Transverse colon (tissue), 4 donors: ENCODE data around the gene IL31.

Experiments used
- POLR2A ChIP-seq: fragments of 450-650 bp; IDR thresholded peaks from one replicate; pipeline ENCODE4 v1.6.1; 2016; ENCODE audit warnings: antibody characterized with exemption, mild to moderate bottlenecking, moderate library complexity
- POLR2AphosphoS5 ChIP-seq, 3 donors: sonication (generic); formaldehyde crosslinking; IDR thresholded peaks; one replicate each; pipeline ENCODE4 v1.6.1; 2016; ENCODE audit warnings: antibody characterized with exemption in 3 of 3
- TF ChIP-seq, protein P1 (sequence below), 5 experiments: fragments of 200-600 bp in 3 of 5; fragments of 450-650 bp in 2 of 5; sonication (generic) in 3 of 5; IDR thresholded peaks; 1 replicate in 2 of 5; 2 replicates in 3 of 5; pipeline ENCODE4 v1.5.1; 2016 to 2017; ENCODE audit warnings: antibody characterized with exemption in 5 of 5, inconsistent platforms in 3 of 5, mild to moderate bottlenecking in 2 of 5, moderate library complexity in 1 of 5

DNA sequence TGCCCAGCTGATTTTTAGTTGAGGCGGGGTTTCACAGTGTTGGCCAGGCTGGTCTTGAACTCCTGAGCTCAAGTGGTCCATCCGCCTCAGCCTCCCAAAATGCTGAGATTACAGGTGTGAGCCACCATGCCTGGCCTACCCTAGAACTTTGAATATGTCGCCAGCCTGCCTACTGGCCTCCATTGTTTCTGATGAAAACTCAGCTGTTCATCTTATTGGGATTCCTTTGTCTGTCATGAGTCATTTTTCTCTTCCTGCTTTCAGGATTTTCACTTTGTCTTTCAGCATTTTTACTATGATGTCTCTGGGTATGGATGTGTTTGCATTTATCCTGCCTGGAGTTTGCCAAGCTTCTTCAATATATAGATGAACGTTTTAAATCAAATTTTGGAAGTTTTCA, 21.4 kb upstream of the IL31 start:
- TF ChIP-seq POLR2AphosphoS5 (IDR thresholded peaks at IDR 0.05) (no peak), POLR2A (no peak)
- TF ChIP-seq, protein P1, sequence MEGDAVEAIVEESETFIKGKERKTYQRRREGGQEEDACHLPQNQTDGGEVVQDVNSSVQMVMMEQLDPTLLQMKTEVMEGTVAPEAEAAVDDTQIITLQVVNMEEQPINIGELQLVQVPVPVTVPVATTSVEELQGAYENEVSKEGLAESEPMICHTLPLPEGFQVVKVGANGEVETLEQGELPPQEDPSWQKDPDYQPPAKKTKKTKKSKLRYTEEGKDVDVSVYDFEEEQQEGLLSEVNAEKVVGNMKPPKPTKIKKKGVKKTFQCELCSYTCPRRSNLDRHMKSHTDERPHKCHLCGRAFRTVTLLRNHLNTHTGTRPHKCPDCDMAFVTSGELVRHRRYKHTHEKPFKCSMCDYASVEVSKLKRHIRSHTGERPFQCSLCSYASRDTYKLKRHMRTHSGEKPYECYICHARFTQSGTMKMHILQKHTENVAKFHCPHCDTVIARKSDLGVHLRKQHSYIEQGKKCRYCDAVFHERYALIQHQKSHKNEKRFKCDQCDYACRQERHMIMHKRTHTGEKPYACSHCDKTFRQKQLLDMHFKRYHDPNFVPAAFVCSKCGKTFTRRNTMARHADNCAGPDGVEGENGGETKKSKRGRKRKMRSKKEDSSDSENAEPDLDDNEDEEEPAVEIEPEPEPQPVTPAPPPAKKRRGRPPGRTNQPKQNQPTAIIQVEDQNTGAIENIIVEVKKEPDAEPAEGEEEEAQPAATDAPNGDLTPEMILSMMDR (IDR thresholded peaks at IDR 0.05) = no peak
